ENCODE results near the gene ACOX2. TPM values are rescaled to one million over a fixed set of nuclear protein-coding genes. Genes with fewer than 3 reads are reported as not detected.

Gene ACOX2
- total and polyA plus RNA-seq, 2 of the 13 experiments (the other 11 are each of a cell fraction or from before 2014, with no cell fraction given), result 42.6 to 98.5 TPM

- TF ChIP-seq PAXIP1 (CRISPR knock-in tag; conservative IDR thresholded peaks at IDR 0.05) (0 out of 2 replicates have a peak, but pooled peaks have one; percentile 23), ETS1 (CRISPR knock-in tag; IDR thresholded peaks at IDR 0.05) (no peak), ZNF10 (CRISPR knock-in tag; IDR thresholded peaks at IDR 0.05; ENCODE audit: borderline replicate concordance, low read depth) (no peak), SOX13 (IDR thresholded peaks at IDR 0.05) (no peak), SOX13 (CRISPR knock-in tag; conservative IDR thresholded peaks at IDR 0.05 in 1 of 2, IDR thresholded peaks at IDR 0.05 in 1 of 2) (peak in 1 of 2 experiments; percentile 83; a peak in 2 of 4 replicates), ZMYM4 (CRISPR knock-in tag; IDR thresholded peaks at IDR 0.05) (no peak), LCORL (IDR thresholded peaks at IDR 0.05) (no peak), LCORL (CRISPR knock-in tag; IDR thresholded peaks at IDR 0.05) (0 out of 2 replicates have a peak, but pooled peaks have one; percentile 40), ZNF687 (CRISPR knock-in tag; IDR thresholded peaks at IDR 0.05) (peak; percentile 29), ZNF121 (CRISPR knock-in tag; IDR thresholded peaks at IDR 0.05) (no peak), NCOA2 (CRISPR knock-in tag; IDR thresholded peaks at IDR 0.05) (no peak), ZXDC (CRISPR knock-in tag; IDR thresholded peaks at IDR 0.05) (no peak), ZNF136 (CRISPR knock-in tag; IDR thresholded peaks at IDR 0.05; ENCODE audit: low read depth) (no peak), TSC22D2 (CRISPR knock-in tag; IDR thresholded peaks at IDR 0.05; ENCODE audit: borderline replicate concordance) (no peak), ZNF792 (CRISPR knock-in tag; IDR thresholded peaks at IDR 0.05) (no peak), SOX5 (CRISPR knock-in tag; IDR thresholded peaks at IDR 0.05; ENCODE audit: borderline replicate concordance) (peak; percentile 64; the same call in 1 of the 2 replicates), ZNF234 (CRISPR knock-in tag; conservative IDR thresholded peaks at IDR 0.05) (no peak), STAG1 (CRISPR knock-in tag; IDR thresholded peaks at IDR 0.05) (peak; percentile 56)
Observed at GRCh38 chr3:58560771-58561311, 23.9 kb upstream of the ACOX2 start (continued).
